ENCODE measurements around the gene TRPV5.
A peak's percentile ranks its signal among the peaks of the same experiment; 100 is the strongest.

The TRPV5 gene

DNA sequence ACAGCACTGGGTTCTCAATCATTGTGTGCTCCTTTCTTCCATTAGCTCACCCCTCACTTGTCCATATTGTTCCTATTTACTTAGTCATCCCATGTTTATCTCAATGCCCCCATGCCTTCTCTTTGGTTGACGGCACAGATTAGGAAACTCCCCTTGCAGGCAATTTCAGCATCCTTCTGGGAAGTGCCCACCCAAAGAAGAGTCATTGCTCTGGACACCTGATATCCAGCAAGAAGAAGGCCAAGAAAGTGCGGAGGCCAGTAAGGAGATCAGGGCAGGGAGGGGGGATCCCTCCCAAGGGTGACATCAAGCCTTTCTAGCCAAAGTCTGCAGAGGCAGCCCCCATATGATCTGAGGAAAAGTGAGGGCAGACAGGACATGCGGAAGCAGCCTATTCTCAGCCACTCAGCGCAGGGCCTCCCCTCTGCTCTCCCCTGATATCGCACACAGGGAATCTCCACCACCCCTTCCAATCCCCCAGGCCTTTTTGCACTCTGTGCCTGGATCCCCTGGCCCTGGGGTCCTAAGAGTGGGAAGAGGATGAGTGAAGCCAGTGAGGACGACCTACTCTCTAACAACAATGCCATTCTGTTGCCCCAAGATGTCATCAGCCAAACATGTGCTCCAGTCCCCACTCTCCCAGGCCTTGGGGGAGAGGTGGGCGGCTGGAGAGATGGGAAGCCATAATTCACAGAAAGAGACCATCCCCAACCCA is 49.8 kb downstream of the TRPV5 start:
- Histone ChIP-seq H3K4me1 (ENCODE audit: control extremely low read depth in 1 of 4, control insufficient read depth in 4 of 4, insufficient read depth in 4 of 4, low read length in 3 of 4) (no peaks in the 10 kb centered on the region), H3K27ac (ENCODE audit: insufficient read depth in 1 of 2, low read depth in 1 of 2, low read length in 2 of 2, poor library complexity in 1 of 2, severe bottlenecking in 2 of 2) (no peak overlapping the region), H3K36me3 (ENCODE audit: control insufficient read depth in 4 of 4, insufficient read depth in 4 of 4, low read length in 3 of 4) (no peaks in the 10 kb centered on the region), H3K4me3 (ENCODE audit: control insufficient read depth in 1 of 7, extremely low read depth in 1 of 7, insufficient read depth in 4 of 7, low read depth in 2 of 7, low read length in 6 of 7) (no peak overlapping the region), H3K9me3 (ENCODE audit: control extremely low read depth in 1 of 5, control insufficient read depth in 4 of 5, insufficient read depth in 2 of 5, low read depth in 1 of 5, low read length in 4 of 5) (no peaks in the 10 kb centered on the region), H3K27me3 (replicated peaks in 2 of 5; ENCODE audit: control insufficient read depth in 4 of 5, insufficient read depth in 5 of 5, low read length in 4 of 5) (peaks cover 0 to 6% (median 0%) of the 10 kb centered on the region in 5 experiments)
- WGBS (ENCODE audit: insufficient coverage), result 87% methylated on average over 4 of the region's 7 CpGs
- ChIA-PET POLR2A (no interaction called here), CTCF (interaction anchor here (1.6 to 5.7 kb wide), 3 partner anchors 11 to 332 kb away, joined by 6 to 59 read pairs (median 21); no protein-coding TSS in a partner anchor)
- DNase-seq, result no peak

DNA sequence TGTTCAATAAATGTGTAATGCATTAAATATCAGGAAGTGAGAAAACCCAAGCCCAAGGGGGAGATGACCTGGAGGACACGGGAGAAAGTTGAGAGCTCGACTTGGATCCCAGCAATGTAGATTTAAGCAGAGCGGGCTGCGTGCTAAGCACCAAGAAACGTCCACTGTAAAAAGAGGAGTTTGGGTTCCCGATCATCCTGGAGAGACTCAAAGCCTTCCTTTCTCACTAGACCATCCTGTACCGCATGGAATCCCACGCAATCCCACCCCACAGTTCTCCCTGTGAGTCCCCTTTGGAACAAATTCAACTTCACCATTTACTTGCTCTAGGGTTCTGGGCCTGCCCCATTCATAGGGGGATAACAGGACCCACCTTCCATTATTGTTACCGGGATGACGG is 50.4 kb downstream of the TRPV5 start:
- no peak for DNase-seq
- no peaks in the 10 kb centered on the region for H3K36me3 ChIP-seq (ENCODE audit: control insufficient read depth in 4 of 4, insufficient read depth in 4 of 4, low read length in 3 of 4)
- H3K27ac ChIP-seq (ENCODE audit: insufficient read depth in 1 of 2, low read depth in 1 of 2, low read length in 2 of 2, poor library complexity in 1 of 2, severe bottlenecking in 2 of 2), result no peak overlapping the region
- CTCF ChIA-PET, result interaction anchor here (1.6 to 5.7 kb wide), 4 partner anchors 11 to 332 kb away, joined by 6 to 59 read pairs (median 25); no protein-coding TSS in a partner anchor
- POLR2A ChIA-PET, result no interaction called here
- H3K9me3 ChIP-seq (ENCODE audit: control extremely low read depth in 1 of 5, control insufficient read depth in 4 of 5, insufficient read depth in 2 of 5, low read depth in 1 of 5, low read length in 4 of 5), result no peaks in the 10 kb centered on the region
- 95% methylated on average over 10 of the region's 10 CpGs for WGBS (ENCODE audit: insufficient coverage)
- H3K27me3 ChIP-seq (replicated peaks in 2 of 5; ENCODE audit: control insufficient read depth in 4 of 5, insufficient read depth in 5 of 5, low read length in 4 of 5), result peaks cover 0 to 6% (median 0%) of the 10 kb centered on the region in 5 experiments
- no peak overlapping the region for H3K4me3 ChIP-seq (ENCODE audit: control insufficient read depth in 1 of 7, extremely low read depth in 1 of 7, insufficient read depth in 4 of 7, low read depth in 2 of 7, low read length in 6 of 7)
- H3K4me1 ChIP-seq (ENCODE audit: control extremely low read depth in 1 of 4, control insufficient read depth in 4 of 4, insufficient read depth in 4 of 4, low read length in 3 of 4), result no peaks in the 10 kb centered on the region

DNA sequence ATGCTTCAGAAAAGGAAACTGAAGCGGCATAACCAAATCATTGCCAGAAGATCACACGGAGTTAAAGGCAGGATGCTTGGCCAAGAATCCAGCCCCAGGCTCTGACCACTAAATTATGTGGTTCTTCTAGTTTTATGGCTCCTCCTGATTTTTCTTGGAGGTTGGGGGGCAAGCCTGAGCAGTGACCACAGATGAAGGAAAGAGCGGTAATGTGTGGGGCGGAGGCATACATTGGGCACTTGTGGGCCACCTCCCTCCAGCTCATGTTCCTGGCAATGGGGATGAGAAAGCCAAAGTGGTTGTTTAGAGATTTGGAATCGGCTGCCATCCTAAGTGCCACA is 51.2 kb downstream of the TRPV5 start:
- H3K4me1 ChIP-seq (ENCODE audit: control extremely low read depth in 1 of 4, control insufficient read depth in 4 of 4, insufficient read depth in 4 of 4, low read length in 3 of 4), result no peaks in the 10 kb centered on the region
- no peak overlapping the region for H3K4me3 ChIP-seq (ENCODE audit: control insufficient read depth in 1 of 7, extremely low read depth in 1 of 7, insufficient read depth in 4 of 7, low read depth in 2 of 7, low read length in 6 of 7)
- no peak overlapping the region for H3K27ac ChIP-seq (ENCODE audit: insufficient read depth in 1 of 2, low read depth in 1 of 2, low read length in 2 of 2, poor library complexity in 1 of 2, severe bottlenecking in 2 of 2)
- WGBS (ENCODE audit: insufficient coverage), result 100% methylated on average over 3 of the region's 5 CpGs
- POLR2A ChIA-PET, result no interaction called here
- H3K9me3 ChIP-seq (ENCODE audit: control extremely low read depth in 1 of 5, control insufficient read depth in 4 of 5, insufficient read depth in 2 of 5, low read depth in 1 of 5, low read length in 4 of 5), result no peaks in the 10 kb centered on the region
- CTCF ChIA-PET, result interaction anchor here (1.0 to 5.7 kb wide), 5 partner anchors 10 to 333 kb away, joined by 5 to 59 read pairs (median 21); no protein-coding TSS in a partner anchor
- H3K27me3 ChIP-seq (replicated peaks in 2 of 5; ENCODE audit: control insufficient read depth in 4 of 5, insufficient read depth in 5 of 5, low read length in 4 of 5), result peaks cover 0 to 6% (median 0%) of the 10 kb centered on the region in 5 experiments
- no peaks in the 10 kb centered on the region for H3K36me3 ChIP-seq (ENCODE audit: control insufficient read depth in 4 of 4, insufficient read depth in 4 of 4, low read length in 3 of 4)
- DNase-seq, result no peak

DNA sequence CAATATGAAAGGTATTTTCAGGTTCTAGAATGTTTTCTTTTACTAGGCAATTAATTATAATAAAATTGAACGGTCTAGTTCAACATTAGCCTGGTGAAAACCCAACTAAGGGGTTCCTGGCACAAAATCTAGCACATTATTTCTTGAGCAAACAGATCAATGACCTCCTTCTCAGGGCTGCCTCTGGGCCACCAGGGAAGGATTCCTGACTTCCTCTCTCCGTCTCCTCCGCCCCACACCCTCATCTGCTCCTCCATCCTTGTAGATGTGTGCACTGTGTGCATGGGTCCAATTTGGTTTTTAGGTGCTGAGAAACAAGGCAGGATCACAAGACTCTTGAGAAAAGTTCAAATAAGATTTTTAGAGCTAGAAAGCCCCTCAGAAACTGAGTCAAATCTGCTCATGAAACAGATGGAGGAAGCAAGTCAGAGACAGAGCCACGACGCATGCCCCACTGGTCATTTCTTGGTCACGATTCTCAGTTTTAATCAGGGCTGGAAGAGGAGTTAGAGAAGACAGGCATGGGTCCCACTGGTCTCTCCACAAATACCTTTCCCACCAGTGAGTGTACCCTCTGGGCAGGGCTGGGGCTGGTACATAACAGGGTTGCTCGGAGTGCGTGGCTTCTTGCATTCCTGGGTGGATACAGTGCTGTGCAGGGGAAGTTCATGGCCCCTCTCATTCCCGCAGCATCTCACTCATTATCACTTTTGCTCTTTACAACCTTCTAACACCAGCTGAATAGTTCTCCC is 51.8 kb downstream of the TRPV5 start:
- Histone ChIP-seq H3K36me3 (ENCODE audit: control insufficient read depth in 4 of 4, insufficient read depth in 4 of 4, low read length in 3 of 4) (no peaks in the 10 kb centered on the region), H3K9me3 (ENCODE audit: control extremely low read depth in 1 of 5, control insufficient read depth in 4 of 5, insufficient read depth in 2 of 5, low read depth in 1 of 5, low read length in 4 of 5) (no peaks in the 10 kb centered on the region), H3K4me1 (ENCODE audit: control extremely low read depth in 1 of 4, control insufficient read depth in 4 of 4, insufficient read depth in 4 of 4, low read length in 3 of 4) (no peaks in the 10 kb centered on the region), H3K4me3 (ENCODE audit: control insufficient read depth in 1 of 7, extremely low read depth in 1 of 7, insufficient read depth in 4 of 7, low read depth in 2 of 7, low read length in 6 of 7) (no peak overlapping the region), H3K27me3 (replicated peaks in 2 of 5; ENCODE audit: control insufficient read depth in 4 of 5, insufficient read depth in 5 of 5, low read length in 4 of 5) (peaks cover 0 to 6% (median 0%) of the 10 kb centered on the region in 5 experiments), H3K27ac (ENCODE audit: insufficient read depth in 1 of 2, low read depth in 1 of 2, low read length in 2 of 2, poor library complexity in 1 of 2, severe bottlenecking in 2 of 2) (no peak overlapping the region)
- POLR2A ChIA-PET, result no interaction called here
- CTCF ChIA-PET, result interaction anchor here (0.8 to 5.7 kb wide), 13 partner anchors 10 to 334 kb away, joined by 3 to 59 read pairs (median 8); partner anchors contain the start of gene EPHB6
- WGBS (ENCODE audit: insufficient coverage), result 92% methylated on average over 6 of the region's 9 CpGs
- no peak for DNase-seq

DNA sequence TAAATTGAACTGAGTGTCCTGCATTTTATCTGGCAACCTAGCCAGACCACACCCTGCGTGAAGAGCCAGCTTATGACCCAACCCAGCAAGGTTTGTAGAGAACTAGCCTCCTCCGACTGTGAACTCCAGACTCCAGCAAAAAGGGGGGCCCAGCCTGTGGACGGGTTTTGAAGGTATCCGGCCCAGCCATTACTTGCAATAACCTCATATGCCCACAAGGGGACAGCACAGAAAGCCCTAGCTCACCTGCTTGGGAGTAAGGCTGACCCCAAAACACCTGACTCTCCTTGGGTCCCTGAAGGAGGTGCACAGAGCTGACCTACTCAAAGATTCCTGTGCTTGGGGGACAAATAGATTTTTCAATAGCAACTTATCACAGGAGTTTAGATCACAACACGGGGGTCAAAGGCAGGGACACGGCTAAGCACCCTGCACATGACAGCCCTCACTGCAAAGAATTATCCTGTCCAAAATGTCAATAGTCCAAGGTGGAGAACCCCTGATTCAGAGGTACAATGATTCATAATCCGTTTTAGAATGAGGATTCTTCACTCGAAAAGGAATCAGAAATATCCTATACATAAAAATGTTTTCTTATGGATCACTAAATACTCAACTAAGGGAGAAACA is 52.6 kb downstream of the TRPV5 start:
- no peak overlapping the region for H3K4me3 ChIP-seq (ENCODE audit: control insufficient read depth in 1 of 7, extremely low read depth in 1 of 7, insufficient read depth in 4 of 7, low read depth in 2 of 7, low read length in 6 of 7)
- H3K27ac ChIP-seq (ENCODE audit: insufficient read depth in 1 of 2, low read depth in 1 of 2, low read length in 2 of 2, poor library complexity in 1 of 2, severe bottlenecking in 2 of 2), result no peak overlapping the region
- H3K4me1 ChIP-seq (ENCODE audit: control extremely low read depth in 1 of 4, control insufficient read depth in 4 of 4, insufficient read depth in 4 of 4, low read length in 3 of 4), result no peaks in the 10 kb centered on the region
- WGBS (ENCODE audit: insufficient coverage), result 35% methylated on average over 5 of the region's 8 CpGs
- H3K9me3 ChIP-seq (ENCODE audit: control extremely low read depth in 1 of 5, control insufficient read depth in 4 of 5, insufficient read depth in 2 of 5, low read depth in 1 of 5, low read length in 4 of 5), result no peaks in the 10 kb centered on the region
- CTCF ChIA-PET, result interaction anchor here (0.7 to 5.7 kb wide), 18 partner anchors 9 to 496 kb away, joined by 3 to 59 read pairs (median 5); partner anchors contain the start of gene EPHB6
- H3K27me3 ChIP-seq (replicated peaks in 2 of 5; ENCODE audit: control insufficient read depth in 4 of 5, insufficient read depth in 5 of 5, low read length in 4 of 5), result peaks cover 0 to 6% (median 0%) of the 10 kb centered on the region in 5 experiments
- no peaks in the 10 kb centered on the region for H3K36me3 ChIP-seq (ENCODE audit: control insufficient read depth in 4 of 4, insufficient read depth in 4 of 4, low read length in 3 of 4)
- POLR2A ChIA-PET, result no interaction called here
- DNase-seq, result peak; percentile 34 to 70 (median 61)

DNA sequence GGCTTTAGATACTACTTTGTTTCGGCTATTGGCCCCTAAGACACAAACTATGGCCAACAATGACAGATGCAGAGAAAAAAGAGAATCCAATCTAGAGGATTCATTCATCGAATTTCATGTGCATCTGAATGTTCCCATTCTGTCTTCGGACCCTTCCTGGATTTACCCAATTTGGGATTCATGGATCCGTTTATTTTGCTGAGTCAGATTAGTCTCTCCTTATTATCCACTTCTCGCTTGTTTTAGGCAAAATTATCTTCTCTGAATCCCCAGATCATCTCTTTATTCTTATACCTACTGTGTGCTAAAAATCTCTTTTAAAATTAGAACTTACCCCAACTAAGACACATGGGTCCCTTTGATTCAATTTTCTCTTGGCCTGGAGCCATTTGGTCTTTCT is 54.5 kb downstream of the TRPV5 start:
- Histone ChIP-seq H3K36me3 (ENCODE audit: control insufficient read depth in 4 of 4, insufficient read depth in 4 of 4, low read length in 3 of 4) (no peaks in the 10 kb centered on the region), H3K4me1 (ENCODE audit: control extremely low read depth in 1 of 4, control insufficient read depth in 4 of 4, insufficient read depth in 4 of 4, low read length in 3 of 4) (no peaks in the 10 kb centered on the region), H3K4me3 (ENCODE audit: control insufficient read depth in 1 of 7, extremely low read depth in 1 of 7, insufficient read depth in 4 of 7, low read depth in 2 of 7, low read length in 6 of 7) (no peak overlapping the region), H3K27me3 (replicated peaks in 2 of 5; ENCODE audit: control insufficient read depth in 4 of 5, insufficient read depth in 5 of 5, low read length in 4 of 5) (peaks cover 0 to 4% (median 0%) of the 10 kb centered on the region in 5 experiments), H3K9me3 (ENCODE audit: control extremely low read depth in 1 of 5, control insufficient read depth in 4 of 5, insufficient read depth in 2 of 5, low read depth in 1 of 5, low read length in 4 of 5) (no peaks in the 10 kb centered on the region), H3K27ac (ENCODE audit: insufficient read depth in 1 of 2, low read depth in 1 of 2, low read length in 2 of 2, poor library complexity in 1 of 2, severe bottlenecking in 2 of 2) (no peak overlapping the region)
- WGBS (ENCODE audit: insufficient coverage), result 90% methylated on average over 4 of the region's 5 CpGs
- no peak for DNase-seq
- POLR2A ChIA-PET, result no interaction called here
- CTCF ChIA-PET, result interaction anchor here (1.1 to 5.7 kb wide), 10 partner anchors 7 to 336 kb away, joined by 3 to 59 read pairs (median 8); partner anchors contain the start of gene EPHB6
